HepG2 (cell line): ENCODE results near the gene HAGHL. TPM values are rescaled to one million over a fixed set of nuclear protein-coding genes. Genes with fewer than 3 reads are reported as not detected.

Experiments
- CTCF ChIP-seq: sonication (generic); formaldehyde crosslinking; IDR thresholded peaks from 2 replicates; pipeline ENCODE4 v1.5.0; 2020; ENCODE audit warnings: mild to moderate bottlenecking, missing genetic modification reagents, moderate library complexity
- HMGA1 ChIP-seq: sonication (generic); formaldehyde crosslinking; conservative IDR thresholded peaks from 2 replicates; pipeline ENCODE4 v1.4.0; 2020; ENCODE audit warnings: missing genetic modification reagents
- HOXA3 ChIP-seq: sonication (generic); formaldehyde crosslinking; IDR thresholded peaks from 2 replicates; pipeline ENCODE4 v1.5.0; 2020; ENCODE audit warnings: missing genetic modification reagents
- MXD4 ChIP-seq: IDR thresholded peaks from 2 replicates; pipeline ENCODE4 v1.6.1; 2016; ENCODE audit warnings: mild to moderate bottlenecking, missing biosample characterization, missing genetic modification reagents
- MYC ChIP-seq: sonication (generic); formaldehyde crosslinking; IDR thresholded peaks from 2 replicates; pipeline ENCODE4 v1.9.0; 2021; ENCODE audit warnings: missing genetic modification reagents, borderline replicate concordance
- NFE2L2 ChIP-seq: fragments of 150-350 bp; IDR thresholded peaks from 2 replicates; pipeline ENCODE4 v1.6.1; 2014; ENCODE audit warnings: low read length
- NRL ChIP-seq: sonication (generic); formaldehyde crosslinking; IDR thresholded peaks from 2 replicates; pipeline ENCODE4 v1.5.0; 2020; ENCODE audit warnings: missing genetic modification reagents, mild to moderate bottlenecking, moderate library complexity, borderline replicate concordance
- PHF21A ChIP-seq: sonication (generic); formaldehyde crosslinking; IDR thresholded peaks from 2 replicates; pipeline ENCODE4 v1.5.0; 2020; ENCODE audit warnings: mild to moderate bottlenecking, missing genetic modification reagents
- PRPF4 ChIP-seq: fragments of 200-400 bp; formaldehyde crosslinking; IDR thresholded peaks from 2 replicates; pipeline ENCODE4 v1.6.1; 2016; ENCODE audit warnings: low read length, low read depth; ENCODE audit not compliant: poor library complexity, severe bottlenecking
- RAD21 ChIP-seq: fragments of 450-650 bp; formaldehyde crosslinking; IDR thresholded peaks from 2 replicates; pipeline ENCODE4 v1.5.0; 2020; ENCODE audit warnings: mild to moderate bottlenecking
- REST ChIP-seq, 2 experiments: IDR thresholded peaks; 2 replicates each; pipeline ENCODE4 v1.6.1; 2011 to 2012; ENCODE audit warnings: low read length in 2 of 2, borderline replicate concordance in 1 of 2, low read depth in 1 of 2, mild to moderate bottlenecking in 1 of 2, moderate library complexity in 1 of 2
- SYNCRIP ChIP-seq: fragments of 200-400 bp; formaldehyde crosslinking; IDR thresholded peaks from 2 replicates; pipeline ENCODE4 v1.6.1; 2018; ENCODE audit warnings: mild to moderate bottlenecking, low read depth, low read length; ENCODE audit not compliant: insufficient read depth
- ZNF160 ChIP-seq: sonication (generic); formaldehyde crosslinking; IDR thresholded peaks from 2 replicates; pipeline ENCODE4 v1.8.0; 2022; ENCODE audit warnings: mild to moderate bottlenecking, inconsistent platforms, missing genetic modification reagents
- ZNF605 ChIP-seq: sonication (generic); formaldehyde crosslinking; IDR thresholded peaks from 2 replicates; pipeline ENCODE4 v1.8.0; 2022; ENCODE audit warnings: mild to moderate bottlenecking, missing genetic modification reagents
- ZNF615 ChIP-seq: sonication (generic); formaldehyde crosslinking; IDR thresholded peaks from 2 replicates; pipeline ENCODE4 v1.5.0; 2020; ENCODE audit warnings: mild to moderate bottlenecking, missing genetic modification reagents, borderline replicate concordance
- polyA plus RNA-seq, 8 experiments: library from polyadenylated mRNA; depleted of rRNA in 3 of 8; stranded (reverse) in 7 of 8; unstranded in 1 of 8; fragments of >200 nt; fragmentation: Illumina TruSeq in 4 of 8; extraction: Trizol in 4 of 8; gene quantifications; 2 replicates each; pipeline versions ENCODE4 v1.2.1 to v1.2.3, GENCODE V29; 2011 to 2016; ENCODE audit warnings: low read depth in 4 of 8, missing spikeins in 1 of 8, mixed read lengths in 1 of 8; ENCODE audit not compliant: insufficient read depth in 1 of 8
- total RNA-seq, 5 experiments: library from RNA; depleted of rRNA; stranded (reverse); fragments of >200 nt; fragmentation: Illumina TruSeq; extraction: Trizol; gene quantifications; 2 replicates each; pipeline ENCODE4 v1.2.3, GENCODE V29; 2016; ENCODE audit warnings: low read depth in 1 of 5
- TF ChIP-seq, protein P1 (sequence below): IDR thresholded peaks from 2 replicates; pipeline ENCODE4 v1.6.1; 2012; ENCODE audit warnings: low read depth, low read length, improper control_type of control experiment
- TF ChIP-seq, protein P2 (sequence below): sonication (generic); formaldehyde crosslinking; IDR thresholded peaks from 2 replicates; pipeline ENCODE4 v1.4.0; 2020; ENCODE audit warnings: missing genetic modification reagents, borderline replicate concordance
- TF ChIP-seq, protein P3 (sequence below): sonication (generic); formaldehyde crosslinking; IDR thresholded peaks from 2 replicates; pipeline ENCODE4 v1.4.0; 2020; ENCODE audit warnings: mild to moderate bottlenecking, missing genetic modification reagents

The HAGHL gene
- total and polyA plus RNA-seq, 2 of the 13 experiments (the other 11 are each of a cell fraction or from before 2014, with no cell fraction given), result 3.4 to 8.4 TPM

- TF ChIP-seq, protein P1, sequence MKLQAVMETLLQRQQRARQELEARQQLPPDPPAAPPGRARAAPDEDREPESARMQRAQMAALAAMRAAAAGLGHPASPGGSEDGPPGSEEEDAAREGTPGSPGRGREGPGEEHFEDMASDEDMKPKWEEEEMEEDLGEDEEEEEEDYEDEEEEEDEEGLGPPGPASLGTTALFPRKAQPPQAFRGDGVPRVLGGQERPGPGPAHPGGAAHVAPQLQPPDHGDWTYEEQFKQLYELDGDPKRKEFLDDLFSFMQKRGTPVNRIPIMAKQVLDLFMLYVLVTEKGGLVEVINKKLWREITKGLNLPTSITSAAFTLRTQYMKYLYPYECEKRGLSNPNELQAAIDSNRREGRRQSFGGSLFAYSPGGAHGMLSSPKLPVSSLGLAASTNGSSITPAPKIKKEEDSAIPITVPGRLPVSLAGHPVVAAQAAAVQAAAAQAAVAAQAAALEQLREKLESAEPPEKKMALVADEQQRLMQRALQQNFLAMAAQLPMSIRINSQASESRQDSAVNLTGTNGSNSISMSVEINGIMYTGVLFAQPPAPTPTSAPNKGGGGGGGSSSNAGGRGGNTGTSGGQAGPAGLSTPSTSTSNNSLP, result no peak
- TF ChIP-seq ZNF615 (CRISPR knock-in tag) (no peak), HOXA3 (CRISPR knock-in tag) (no peak; the same call in 1 of the 2 replicates), REST (IDR thresholded peaks at IDR 0.05; ENCODE audit: borderline replicate concordance in 1 of 2, low read depth in 1 of 2, low read length in 2 of 2) (no peak), ZNF605 (no peak), ZNF160 (CRISPR knock-in tag) (no peak), NRL (0 out of 2 replicates have a peak, but pooled peaks have one; percentile 49), SYNCRIP (no peak), MXD4 (CRISPR knock-in tag) (0 out of 2 replicates have a peak, but pooled peaks have one; percentile 32), PHF21A (CRISPR knock-in tag) (peak; percentile 25; the same call in 1 of the 2 replicates), RAD21 (CRISPR knock-in tag) (peak; percentile 69), PRPF4 (no peak), MYC (CRISPR knock-in tag) (0 out of 2 replicates have a peak, but pooled peaks have one; percentile 12), CTCF (CRISPR knock-in tag) (peak; percentile 33; the same call in 1 of the 2 replicates), HMGA1 (CRISPR knock-in tag) (no peak), NFE2L2 (no peak)
- TF ChIP-seq, protein P2, sequence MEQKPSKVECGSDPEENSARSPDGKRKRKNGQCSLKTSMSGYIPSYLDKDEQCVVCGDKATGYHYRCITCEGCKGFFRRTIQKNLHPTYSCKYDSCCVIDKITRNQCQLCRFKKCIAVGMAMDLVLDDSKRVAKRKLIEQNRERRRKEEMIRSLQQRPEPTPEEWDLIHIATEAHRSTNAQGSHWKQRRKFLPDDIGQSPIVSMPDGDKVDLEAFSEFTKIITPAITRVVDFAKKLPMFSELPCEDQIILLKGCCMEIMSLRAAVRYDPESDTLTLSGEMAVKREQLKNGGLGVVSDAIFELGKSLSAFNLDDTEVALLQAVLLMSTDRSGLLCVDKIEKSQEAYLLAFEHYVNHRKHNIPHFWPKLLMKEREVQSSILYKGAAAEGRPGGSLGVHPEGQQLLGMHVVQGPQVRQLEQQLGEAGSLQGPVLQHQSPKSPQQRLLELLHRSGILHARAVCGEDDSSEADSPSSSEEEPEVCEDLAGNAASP (CRISPR knock-in tag), result no peak
- TF ChIP-seq, protein P3, sequence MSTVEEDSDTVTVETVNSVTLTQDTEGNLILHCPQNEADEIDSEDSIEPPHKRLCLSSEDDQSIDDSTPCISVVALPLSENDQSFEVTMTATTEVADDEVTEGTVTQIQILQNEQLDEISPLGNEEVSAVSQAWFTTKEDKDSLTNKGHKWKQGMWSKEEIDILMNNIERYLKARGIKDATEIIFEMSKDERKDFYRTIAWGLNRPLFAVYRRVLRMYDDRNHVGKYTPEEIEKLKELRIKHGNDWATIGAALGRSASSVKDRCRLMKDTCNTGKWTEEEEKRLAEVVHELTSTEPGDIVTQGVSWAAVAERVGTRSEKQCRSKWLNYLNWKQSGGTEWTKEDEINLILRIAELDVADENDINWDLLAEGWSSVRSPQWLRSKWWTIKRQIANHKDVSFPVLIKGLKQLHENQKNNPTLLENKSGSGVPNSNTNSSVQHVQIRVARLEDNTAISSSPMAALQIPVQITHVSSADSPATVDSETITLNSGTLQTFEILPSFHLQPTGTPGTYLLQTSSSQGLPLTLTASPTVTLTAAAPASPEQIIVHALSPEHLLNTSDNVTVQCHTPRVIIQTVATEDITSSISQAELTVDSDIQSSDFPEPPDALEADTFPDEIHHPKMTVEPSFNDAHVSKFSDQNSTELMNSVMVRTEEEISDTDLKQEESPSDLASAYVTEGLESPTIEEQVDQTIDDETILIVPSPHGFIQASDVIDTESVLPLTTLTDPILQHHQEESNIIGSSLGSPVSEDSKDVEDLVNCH (CRISPR knock-in tag), result no peak
These were observed 11.3 kb upstream of the HAGHL start (continued) for GRCh38 chr16:715477-716199.
